ENCODE data around the gene CCDC86.

CCDC86 gene

DNA sequence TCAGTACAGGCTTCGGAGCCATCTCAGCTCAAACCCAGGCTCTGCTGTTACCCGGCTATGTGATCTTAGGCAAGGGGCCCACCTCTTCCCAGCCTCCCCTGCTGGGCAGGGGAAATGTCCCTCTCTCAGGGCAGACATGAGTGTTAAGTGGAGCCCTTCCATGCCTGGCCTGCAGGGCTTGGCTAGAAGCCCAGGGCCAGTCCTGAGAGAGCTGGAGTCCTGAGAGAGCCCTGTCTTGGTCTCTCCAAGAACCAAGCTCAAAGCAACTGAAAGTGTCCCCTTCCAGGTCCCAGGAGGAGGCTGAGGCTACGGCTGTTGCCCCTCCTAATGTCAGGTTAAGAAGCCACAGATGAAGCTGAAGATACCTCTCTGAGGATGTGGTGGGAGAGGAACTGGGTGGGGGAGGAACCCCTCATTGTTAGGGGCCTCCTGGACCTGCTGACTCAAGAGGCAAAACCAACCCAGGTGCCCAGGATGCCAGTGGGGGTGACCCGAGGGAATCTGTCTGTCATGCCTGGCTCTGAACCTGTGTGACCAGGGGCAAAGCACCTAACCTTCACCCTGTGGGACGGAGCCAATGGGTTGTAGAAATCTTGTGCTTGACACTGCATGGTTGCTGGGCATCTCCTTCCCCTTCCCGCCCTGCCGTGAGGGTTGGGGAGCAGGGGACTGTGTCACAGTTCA, 29.6 kb downstream of the CCDC86 start:
- peak; percentile 27 for DNase-seq (ENCODE audit: low read depth)
- TF ChIP-seq POLR2A (IDR thresholded peaks at IDR 0.05; ENCODE audit: extremely low read depth, insufficient read length), result no peak
- TF ChIP-seq, protein P1, sequence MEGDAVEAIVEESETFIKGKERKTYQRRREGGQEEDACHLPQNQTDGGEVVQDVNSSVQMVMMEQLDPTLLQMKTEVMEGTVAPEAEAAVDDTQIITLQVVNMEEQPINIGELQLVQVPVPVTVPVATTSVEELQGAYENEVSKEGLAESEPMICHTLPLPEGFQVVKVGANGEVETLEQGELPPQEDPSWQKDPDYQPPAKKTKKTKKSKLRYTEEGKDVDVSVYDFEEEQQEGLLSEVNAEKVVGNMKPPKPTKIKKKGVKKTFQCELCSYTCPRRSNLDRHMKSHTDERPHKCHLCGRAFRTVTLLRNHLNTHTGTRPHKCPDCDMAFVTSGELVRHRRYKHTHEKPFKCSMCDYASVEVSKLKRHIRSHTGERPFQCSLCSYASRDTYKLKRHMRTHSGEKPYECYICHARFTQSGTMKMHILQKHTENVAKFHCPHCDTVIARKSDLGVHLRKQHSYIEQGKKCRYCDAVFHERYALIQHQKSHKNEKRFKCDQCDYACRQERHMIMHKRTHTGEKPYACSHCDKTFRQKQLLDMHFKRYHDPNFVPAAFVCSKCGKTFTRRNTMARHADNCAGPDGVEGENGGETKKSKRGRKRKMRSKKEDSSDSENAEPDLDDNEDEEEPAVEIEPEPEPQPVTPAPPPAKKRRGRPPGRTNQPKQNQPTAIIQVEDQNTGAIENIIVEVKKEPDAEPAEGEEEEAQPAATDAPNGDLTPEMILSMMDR (IDR thresholded peaks at IDR 0.05; ENCODE audit: low read depth, low read length), result no peak
- no peak for TF ChIP-seq MYC (IDR thresholded peaks at IDR 0.05; ENCODE audit: low read depth, low read length)
- H3K4me3 ChIP-seq (ENCODE audit: low read depth, low read length), result no peak overlapping the region

DNA sequence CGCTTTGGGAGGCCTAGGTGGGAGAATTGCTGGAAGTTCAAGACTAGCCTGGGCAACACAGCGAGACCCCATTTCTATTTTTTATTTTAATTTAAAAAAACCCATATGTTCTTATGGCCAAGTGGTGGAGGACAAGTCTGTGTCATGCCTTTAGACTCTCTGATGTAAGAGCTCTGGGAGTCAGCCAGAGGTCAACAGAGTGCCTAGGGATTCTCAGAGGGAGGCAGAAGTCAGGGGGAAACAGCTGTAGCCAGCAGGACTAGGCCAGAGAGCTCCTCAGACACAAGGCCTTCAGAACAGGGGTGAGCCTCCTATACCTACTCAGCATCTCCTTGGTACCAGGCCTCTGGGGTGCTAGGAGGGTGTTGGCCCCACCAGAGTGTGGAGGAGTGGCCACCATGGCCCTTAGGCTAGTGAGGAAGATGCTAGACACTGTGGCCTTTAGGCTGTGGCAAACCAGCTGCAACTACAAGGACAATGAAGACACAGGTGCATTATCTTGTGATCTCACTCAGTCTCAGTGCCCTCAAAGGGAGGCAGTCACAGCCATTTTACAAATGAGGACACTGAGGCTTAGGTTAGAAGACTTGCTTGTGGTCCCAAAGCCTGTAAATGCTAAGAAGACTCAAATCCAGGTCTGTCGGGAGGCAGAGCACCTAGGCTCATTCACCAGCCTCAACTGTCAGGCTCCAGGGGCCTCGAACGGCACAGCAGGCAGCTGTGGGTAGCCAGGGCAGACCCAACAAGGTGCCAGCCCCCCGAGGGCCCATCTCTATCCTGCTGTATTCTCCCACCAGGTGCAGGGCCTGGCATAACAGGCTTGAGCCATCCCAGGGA, 30.4 kb downstream of the CCDC86 start:
- peak; percentile 38 for DNase-seq (ENCODE audit: low read depth)
- TF ChIP-seq, protein P2, sequence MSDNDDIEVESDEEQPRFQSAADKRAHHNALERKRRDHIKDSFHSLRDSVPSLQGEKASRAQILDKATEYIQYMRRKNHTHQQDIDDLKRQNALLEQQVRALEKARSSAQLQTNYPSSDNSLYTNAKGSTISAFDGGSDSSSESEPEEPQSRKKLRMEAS (IDR thresholded peaks at IDR 0.05; ENCODE audit: low read depth, low read length), result no peak
- no peak overlapping the region for H3K4me3 ChIP-seq (ENCODE audit: low read depth, low read length)

DNA sequence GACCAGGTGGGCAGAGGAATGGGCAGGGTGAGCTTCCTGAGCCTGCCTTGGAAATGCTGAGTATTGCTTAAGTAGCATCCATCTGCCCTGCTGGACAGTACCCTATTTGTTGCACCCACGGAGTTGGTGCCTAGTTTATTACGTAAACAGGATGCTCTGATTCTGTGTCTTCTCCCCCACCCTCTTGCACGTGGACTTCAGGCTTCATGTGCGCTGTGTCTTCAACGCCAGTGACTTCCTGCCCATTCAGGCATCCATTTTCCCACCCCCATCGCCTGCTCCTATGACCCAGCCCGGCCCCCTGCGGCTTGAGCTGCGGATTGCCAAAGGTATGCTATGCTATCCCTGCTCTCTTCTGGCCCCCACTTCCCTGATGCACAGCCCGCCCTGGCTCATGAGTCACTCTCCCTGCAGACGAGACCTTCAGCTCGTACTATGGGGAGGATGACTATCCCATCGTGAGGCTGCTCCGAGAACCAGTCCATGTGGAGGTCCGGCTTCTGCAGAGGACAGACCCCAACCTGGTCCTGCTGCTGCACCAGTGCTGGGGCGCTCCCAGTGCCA, 31.1 kb downstream of the CCDC86 start:
- H3K4me3 ChIP-seq (ENCODE audit: low read depth, low read length), result no peak overlapping the region
- DNase-seq (ENCODE audit: low read depth), result peak; percentile 68
- peak; percentile 74 for TF ChIP-seq MYC (IDR thresholded peaks at IDR 0.05; ENCODE audit: low read depth, low read length)
- TF ChIP-seq, protein P1 (IDR thresholded peaks at IDR 0.05; ENCODE audit: low read depth, low read length), result no peak
- TF ChIP-seq, protein P2 (IDR thresholded peaks at IDR 0.05; ENCODE audit: low read depth, low read length), result peak; percentile 87

DNA sequence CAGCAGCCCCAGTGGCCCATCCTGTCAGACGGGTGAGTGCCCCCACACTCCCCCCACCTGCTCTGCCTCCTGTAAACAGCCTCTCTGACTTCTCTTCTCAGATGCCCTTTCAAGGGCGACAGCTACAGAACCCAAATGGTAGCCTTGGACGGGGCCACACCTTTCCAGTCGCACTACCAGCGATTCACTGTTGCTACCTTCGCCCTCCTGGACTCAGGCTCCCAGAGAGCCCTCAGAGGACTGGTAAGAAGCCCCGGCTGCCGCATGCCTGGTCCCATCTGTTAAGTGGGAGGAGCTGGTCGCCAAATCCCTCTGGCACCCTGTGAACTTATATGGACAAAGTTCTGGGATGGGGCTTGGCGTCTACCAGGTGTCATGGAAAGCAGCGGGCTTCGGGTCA, 31.6 kb downstream of the CCDC86 start:
- no peak for DNase-seq (ENCODE audit: low read depth)
- H3K4me3 ChIP-seq (ENCODE audit: low read depth, low read length), result no peak overlapping the region
- TF ChIP-seq POLR2A (IDR thresholded peaks at IDR 0.05; ENCODE audit: extremely low read depth, insufficient read length), result no peak

DNA sequence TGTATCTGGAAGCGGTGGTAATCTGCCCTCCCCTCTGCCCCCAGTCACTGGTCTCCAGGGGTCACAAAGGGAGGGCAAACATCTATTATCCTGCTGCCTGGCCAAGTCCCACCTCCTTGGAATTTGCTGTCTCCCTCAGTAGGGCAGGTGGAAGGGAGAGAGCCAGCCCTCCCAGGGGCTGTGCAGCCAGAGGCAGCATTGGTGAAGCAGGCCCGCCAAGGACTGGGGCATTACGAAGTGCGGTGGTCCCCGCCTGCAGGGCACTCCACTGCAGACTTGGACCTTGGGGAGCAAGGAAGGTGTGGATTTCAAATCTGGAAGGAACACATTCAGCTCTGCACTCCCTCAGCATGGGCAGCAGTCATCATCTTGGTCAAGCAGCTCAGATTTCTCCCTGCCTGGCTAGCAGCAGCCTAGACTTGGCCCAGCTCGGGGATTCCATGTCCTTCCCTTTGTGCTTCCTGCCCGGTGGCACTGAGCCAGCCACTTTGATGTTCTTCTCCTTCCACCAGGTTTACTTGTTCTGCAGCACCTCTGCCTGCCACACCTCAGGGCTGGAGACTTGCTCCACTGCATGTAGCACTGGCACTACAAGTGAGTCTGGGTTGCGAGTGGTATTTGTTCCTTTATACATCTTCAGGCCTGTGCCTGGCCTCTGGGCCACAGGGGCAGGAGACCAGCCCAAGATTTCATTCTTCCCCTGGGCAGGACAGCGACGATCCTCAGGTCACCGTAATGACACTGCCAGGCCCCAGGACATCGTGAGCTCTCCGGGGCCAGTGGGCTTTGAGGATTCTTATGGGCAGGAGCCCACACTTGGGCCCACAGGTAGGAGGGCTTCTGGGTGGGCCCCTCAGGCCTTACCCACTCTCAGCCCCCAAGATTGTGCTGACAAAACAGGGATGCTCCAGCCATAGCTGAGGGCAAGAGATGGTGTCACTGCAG, 32.8 kb downstream of the CCDC86 start:
- no peak for DNase-seq (ENCODE audit: low read depth)
- TF ChIP-seq, protein P2 (IDR thresholded peaks at IDR 0.05; ENCODE audit: low read depth, low read length), result no peak
- H3K4me3 ChIP-seq (ENCODE audit: low read depth, low read length), result no peak overlapping the region

DNA sequence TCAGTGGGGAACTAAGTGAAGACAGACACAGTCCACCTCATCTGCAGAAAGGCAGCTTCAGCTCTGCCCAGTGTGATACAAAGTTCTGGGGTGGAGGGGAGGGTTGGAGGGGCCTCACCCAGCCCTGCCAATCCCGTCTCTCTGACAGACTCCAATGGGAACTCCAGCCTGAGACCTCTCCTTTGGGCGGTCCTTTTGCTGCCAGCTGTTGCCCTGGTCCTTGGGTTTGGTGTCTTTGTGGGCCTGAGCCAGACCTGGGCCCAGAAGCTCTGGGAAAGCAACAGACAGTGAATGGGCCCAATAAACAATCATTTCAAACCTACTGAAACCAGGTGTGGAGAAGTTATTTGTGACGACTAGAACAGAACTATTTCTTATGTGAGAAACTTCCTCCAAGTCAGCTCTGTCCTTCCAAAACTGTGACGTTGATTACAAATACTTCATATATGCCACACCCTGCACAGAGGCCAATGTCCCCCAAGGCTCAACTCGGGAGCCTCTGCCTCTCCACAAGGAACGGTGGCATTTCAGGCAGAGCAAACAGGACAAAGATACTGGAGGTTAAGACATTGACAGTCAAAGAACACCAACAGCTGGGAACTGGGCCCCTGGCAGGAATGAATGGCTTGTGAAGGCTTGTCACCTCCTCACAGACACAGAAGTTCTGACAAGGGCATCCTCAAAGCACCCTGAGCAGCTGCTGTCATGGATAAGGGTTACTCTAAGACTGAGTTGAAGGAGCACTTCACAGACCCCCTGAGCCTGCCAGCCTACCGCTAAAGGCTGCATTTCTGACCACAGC, 33.7 kb downstream of the CCDC86 start:
- TF ChIP-seq, protein P1 (IDR thresholded peaks at IDR 0.05; ENCODE audit: low read depth, low read length), result no peak
- TF ChIP-seq POLR2A (IDR thresholded peaks at IDR 0.05; ENCODE audit: extremely low read depth, insufficient read length), result no peak
- TF ChIP-seq MYC (IDR thresholded peaks at IDR 0.05; ENCODE audit: low read depth, low read length), result no peak
- TF ChIP-seq, protein P2 (IDR thresholded peaks at IDR 0.05; ENCODE audit: low read depth, low read length), result no peak
- no peak overlapping the region for H3K4me3 ChIP-seq (ENCODE audit: low read depth, low read length)
- no peak for DNase-seq (ENCODE audit: low read depth)
